HG02852 (cell line): ENCODE data around the gene HSPG2.
"Not testable (repeated sequence)": the region's sequence is repeated elsewhere in the genome, so short reads cannot be mapped to it uniquely, and the experiment has no call there.

Source experiments
- ATAC-seq: cut with Tn5 transposase; IDR thresholded peaks from one replicate; pipeline ENCODE4 v1.9.1; 2021; ENCODE audit warnings: mild to moderate bottlenecking, moderate library complexity; ENCODE audit not compliant: unreplicated experiment

Gene HSPG2

DNA sequence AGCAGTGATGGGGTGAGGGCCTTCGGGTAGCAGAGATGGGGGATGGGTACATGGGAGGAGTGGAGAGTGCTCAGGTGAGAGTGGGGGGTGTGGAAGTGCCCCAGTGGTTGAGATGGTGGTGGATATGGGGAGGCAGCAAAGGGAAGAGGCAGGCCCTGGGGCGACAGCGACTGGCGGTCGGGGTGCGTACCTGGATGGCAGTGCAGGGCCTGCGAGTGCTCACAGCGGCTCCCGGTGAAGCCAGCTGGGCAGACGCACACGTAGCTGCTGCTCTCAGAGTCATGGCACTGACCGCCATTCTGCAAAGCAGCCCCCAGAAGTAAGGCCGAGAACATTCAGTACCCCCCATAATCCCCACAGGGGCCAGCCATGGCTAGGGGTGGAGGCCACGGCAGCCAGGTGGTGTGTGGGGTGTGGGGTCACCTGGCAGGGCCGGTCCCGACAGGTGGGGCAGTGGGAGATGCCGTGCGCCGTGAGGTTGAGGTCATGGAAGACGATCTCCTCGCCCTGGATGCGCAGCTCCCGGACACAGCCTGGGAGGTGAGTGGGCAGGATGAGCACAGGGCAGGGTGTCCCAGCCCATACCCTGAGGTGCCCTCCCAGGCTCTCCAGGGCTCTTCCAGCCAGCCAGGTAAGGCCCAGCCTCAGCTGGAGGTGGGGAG lies 106.2 kb downstream of the HSPG2 start:
- ATAC-seq: no peak

DNA sequence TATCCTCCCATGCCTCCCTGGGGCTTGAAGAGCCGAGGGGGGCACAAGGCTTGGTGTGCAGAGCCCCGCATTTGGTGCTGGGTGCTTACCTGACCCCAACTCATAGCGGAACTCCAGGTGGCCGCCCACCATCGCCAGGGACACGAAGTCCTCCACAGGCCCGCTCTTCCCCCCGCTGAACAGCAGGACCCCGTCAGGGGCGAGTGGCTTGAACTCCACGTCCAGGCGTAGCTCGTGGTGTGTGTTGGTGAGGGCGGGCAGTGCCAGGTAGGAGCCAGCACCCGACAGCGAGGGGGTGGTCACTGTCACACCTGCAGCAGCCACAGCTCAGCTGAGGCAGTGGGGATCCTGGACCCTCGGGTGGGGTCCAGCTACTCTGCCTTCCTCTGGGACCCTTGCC lies 107.8 kb downstream of the HSPG2 start:
- ATAC-seq: no peak

GRCh38 chr1:21828506-21829210 lies 108.5 kb downstream of the HSPG2 start:
- no peak for ATAC-seq

DNA sequence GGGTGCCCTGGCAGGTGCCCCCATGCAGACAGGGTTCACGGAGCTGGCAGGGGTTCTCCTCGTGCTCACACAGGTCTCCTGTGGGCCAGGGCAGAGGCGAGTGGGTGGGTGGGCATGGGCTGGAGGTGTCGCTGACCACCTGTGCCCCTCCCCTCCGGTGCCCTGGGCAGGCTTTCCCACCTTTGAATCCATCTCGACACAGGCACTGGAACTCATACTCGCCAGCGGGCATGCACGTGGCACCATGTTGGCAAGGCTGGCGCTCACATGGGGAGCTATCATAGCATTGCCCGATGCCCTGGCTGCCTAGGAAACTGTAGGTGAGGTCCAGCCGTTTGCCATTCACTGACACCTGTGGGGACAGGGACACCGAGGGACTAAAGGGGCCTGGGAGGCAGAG lies 109.0 kb downstream of the HSPG2 start:
- ATAC-seq: no peak

DNA sequence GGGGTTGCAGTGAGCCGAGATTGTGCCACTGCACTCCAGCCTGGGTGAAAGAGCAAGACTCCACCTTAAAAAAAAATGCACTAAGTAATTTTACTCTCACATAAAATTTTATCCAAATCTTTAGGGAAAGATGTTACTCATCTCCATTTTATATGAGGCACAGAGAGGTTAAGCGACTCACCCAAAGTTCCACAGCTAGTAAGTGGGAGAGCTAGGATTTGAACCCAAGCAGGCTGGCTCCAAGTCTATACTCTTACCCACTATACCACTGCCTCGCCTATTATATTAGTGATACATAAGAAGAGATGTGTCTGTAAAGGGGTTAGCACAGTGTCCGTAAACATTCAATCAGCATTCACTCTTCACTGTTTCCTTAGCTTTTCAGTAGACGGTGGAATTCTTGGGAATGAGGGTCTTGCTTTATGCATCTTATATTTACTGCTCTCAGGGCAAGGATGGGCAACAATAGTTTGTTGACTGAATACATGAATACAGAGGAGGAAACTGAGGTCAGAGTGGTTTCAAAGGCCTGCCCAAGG lies 109.9 kb downstream of the HSPG2 start:
- ATAC-seq: no peak

- not testable (repeated sequence) for ATAC-seq
Measured at GRCh38 chr1:21826694-21827093, 110.4 kb downstream of the HSPG2 start.

DNA sequence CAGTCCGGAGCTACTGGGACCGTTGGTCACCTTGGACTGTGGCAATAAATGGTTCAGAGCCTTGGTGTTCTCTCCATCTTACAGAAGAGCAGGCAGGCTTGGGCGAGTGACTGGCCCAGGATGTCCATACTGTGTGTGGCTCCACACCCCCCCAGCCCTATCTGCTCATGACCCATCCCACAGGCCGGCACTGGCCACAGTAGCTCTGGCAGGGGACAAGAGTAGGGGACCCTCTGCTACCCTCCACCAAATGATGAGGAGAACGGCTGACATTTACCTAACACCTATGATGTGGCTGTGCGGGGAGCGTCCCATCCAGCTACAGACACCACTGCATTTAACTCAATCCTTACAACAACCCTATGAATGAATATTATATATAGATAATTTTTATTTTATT lies 111.7 kb downstream of the HSPG2 start:
- ATAC-seq: no peak

DNA sequence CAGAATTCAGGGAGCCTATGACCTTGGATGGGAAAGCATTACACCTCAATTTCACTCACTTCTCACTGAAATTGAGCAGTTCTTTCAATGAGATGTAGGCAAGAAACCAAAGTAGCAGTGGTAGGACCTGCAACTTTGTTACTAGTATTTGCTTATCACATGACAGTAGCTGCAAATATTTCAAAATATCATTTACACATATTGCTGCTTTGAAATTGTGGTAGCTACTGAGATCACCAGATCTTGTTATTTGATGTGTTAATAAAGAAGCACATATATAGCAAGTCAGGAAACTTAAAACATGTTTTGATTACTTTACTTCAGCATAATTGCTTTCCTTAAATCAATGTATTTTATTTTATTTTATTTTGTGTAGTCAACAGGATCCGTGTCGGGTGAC lies 112.2 kb downstream of the HSPG2 start:
- no peak for ATAC-seq

- ATAC-seq: no peak
Measured at GRCh38 chr1:21823980-21824702, 113.0 kb downstream of the HSPG2 start.

GRCh38 chr1:21823206-21823979 lies 113.7 kb downstream of the HSPG2 start:
- no peak for ATAC-seq

GRCh38 chr1:21822349-21822748 lies 114.8 kb downstream of the HSPG2 start:
- no peak for ATAC-seq

- ATAC-seq: no peak
Measured at GRCh38 chr1:21821385-21822019, 115.6 kb downstream of the HSPG2 start.

DNA sequence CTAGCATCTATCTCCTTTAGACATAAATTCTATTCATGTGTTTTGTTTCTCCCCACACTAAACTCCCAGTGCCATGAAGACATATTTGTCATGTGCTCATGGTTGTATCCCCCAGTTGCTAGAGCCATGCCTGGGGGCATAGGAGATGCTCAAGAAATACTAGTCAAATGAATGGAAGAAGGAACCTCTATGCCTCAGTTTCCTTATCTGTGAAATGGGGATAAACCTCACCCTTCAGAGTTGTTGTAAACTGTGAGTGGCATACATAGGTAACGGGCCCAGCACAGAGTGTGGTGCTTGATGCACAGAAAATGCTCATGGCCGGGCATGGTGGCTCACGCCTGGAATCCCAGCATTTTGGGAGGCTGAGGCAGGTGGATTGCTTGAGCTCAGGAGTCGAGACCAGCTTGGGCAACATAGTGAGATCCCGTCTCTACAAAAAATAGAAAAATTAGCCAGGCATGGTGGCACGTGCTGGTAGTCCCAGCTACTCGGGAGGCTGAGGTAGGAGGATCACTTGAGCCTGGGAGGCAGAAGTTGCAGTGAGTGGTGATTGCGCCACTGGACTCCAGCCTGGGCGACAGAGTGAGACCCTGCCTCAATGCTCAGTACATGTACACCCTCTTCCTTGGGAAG lies 116.4 kb downstream of the HSPG2 start:
- no peak for ATAC-seq

GRCh38 chr1:21818656-21819055 lies 118.5 kb downstream of the HSPG2 start:
- ATAC-seq: no peak

GRCh38 chr1:21816602-21817302 lies 120.4 kb downstream of the HSPG2 start:
- ATAC-seq: no peak

- ATAC-seq: no peak
Measured at GRCh38 chr1:21815724-21816321, 121.3 kb downstream of the HSPG2 start.

- ATAC-seq: no peak
Measured at GRCh38 chr1:21814981-21815582, 122.0 kb downstream of the HSPG2 start.

DNA sequence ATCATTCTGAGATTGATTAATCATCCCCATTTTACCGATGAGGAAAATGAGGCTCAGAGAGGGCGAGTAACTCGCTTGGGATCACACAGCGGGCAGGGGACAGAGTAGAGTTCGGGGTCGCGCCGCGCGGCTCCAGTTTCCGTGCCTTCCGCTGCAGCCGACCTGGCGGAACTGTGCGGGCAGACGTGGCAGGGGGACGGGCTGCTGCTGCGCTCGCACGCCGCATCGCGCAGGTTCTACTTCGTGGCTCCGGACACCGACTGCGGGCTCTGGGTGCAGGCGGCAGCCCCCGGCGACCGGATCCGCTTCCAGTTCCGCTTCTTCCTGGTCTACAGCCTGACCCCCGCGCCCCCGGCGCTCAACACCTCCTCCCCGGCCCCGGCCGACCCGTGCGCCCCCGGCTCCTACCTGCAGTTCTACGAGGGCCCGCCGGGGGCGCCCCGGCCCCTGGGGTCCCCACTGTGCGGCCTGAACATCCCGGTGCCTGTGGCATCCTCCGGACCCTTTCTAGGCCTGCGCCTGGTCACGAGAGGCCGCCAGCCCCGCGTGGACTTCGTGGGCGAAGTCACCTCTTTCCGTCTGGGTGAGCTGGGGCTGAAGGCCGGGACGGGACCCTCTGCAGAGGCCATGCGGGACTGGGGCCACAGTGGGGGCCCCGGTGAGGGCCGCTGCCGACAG lies 122.7 kb downstream of the HSPG2 start:
- ATAC-seq: peak; percentile 51
